HepG2 (cell line): ENCODE results near the gene HYOU1. TPM values are rescaled to one million over a fixed set of nuclear protein-coding genes. Genes with fewer than 3 reads are reported as not detected.
A peak's percentile ranks its signal among the peaks of the same experiment; 100 is the strongest.

Source experiments
- ATAC-seq: fragments of 200-7000 bp; cut with Tn5 transposase; 3 replicates; pipeline ENCODE4 v1.9.1; 2020; ENCODE audit warnings: mild to moderate bottlenecking, moderate library complexity
- BruUV-seq: library from RNA; stranded (reverse); fragments of 400-500 nt; replicated peaks from 2 replicates; lab custom pipeline; 2021; lab: Mats Ljungman, UMichigan
- CTCF ChIA-PET: fragments of 300-600 bp; formaldehyde crosslinking; extraction: SDS; loops from one replicate; lab custom pipeline; 2021; ENCODE audit warnings: low total read pairs, inconsistent platforms, low intra/inter-chr PET ratio; lab: Yijun Ruan, JAX
- POLR2A ChIA-PET: fragments of 350-600 bp; sonication (Branson Sonifier 250); formaldehyde crosslinking; loops from one replicate; lab custom pipeline; 2020; ENCODE audit warnings: antibody characterized with exemption, inconsistent platforms; lab: Yijun Ruan, JAX
- DNase-seq: peaks from one replicate; pipeline ENCODE4 v3.0.0-alpha.2; 2015; ENCODE audit warnings: low spot score
- FAIRE-seq: peaks from 3 replicates; lab custom pipeline; 2011; peaks lifted over from hg19 to GRCh38; lab: Jason Lieb, UNC
- H2AFZ ChIP-seq: one replicate; pipeline ENCODE4 v1.6.1; 2011; ENCODE audit warnings: low read length, inconsistent platforms
- H3K27ac ChIP-seq: fragments of 300-600 bp; 3 replicates; pipeline ENCODE4 v1.8.0; 2011; ENCODE audit warnings: mixed run types, mild to moderate bottlenecking, mixed read lengths, low read length, inconsistent platforms; ENCODE audit not compliant: insufficient read depth; ENCODE audit errors: extremely low read length
- H3K27me3 ChIP-seq, 2 experiments: fragments of 200-600 bp in 1 of 2; 2 replicates in 1 of 2; 3 replicates in 1 of 2; pipeline versions ENCODE4 v1.6.0 to v1.8.0; 2011; ENCODE audit warnings: low read length in 2 of 2, mild to moderate bottlenecking in 2 of 2, moderate library complexity in 2 of 2, inconsistent platforms in 1 of 2; ENCODE audit not compliant: insufficient read depth in 2 of 2, control insufficient read depth in 1 of 2
- H3K36me3 ChIP-seq, 2 experiments: fragments of 200-600 bp in 1 of 2; replicated peaks in 1 of 2; 2 replicates in 1 of 2; 3 replicates in 1 of 2; pipeline versions ENCODE4 v1.5.1 to v1.8.0; 2011; ENCODE audit warnings: low read length in 2 of 2, inconsistent platforms in 1 of 2; ENCODE audit not compliant: insufficient read depth in 2 of 2, control insufficient read depth in 1 of 2
- H3K4me1 ChIP-seq: 2 replicates; pipeline ENCODE4 v1.5.1; 2012; ENCODE audit warnings: low read length, inconsistent platforms; ENCODE audit not compliant: insufficient read depth
- H3K4me2 ChIP-seq: 2 replicates; pipeline ENCODE4 v1.6.0; 2011; ENCODE audit warnings: low read depth, low read length, inconsistent platforms
- H3K4me3 ChIP-seq, 3 experiments: fragments of 200-600 bp in 1 of 3; sonication (generic), shearing (Covaris generic) in 1 of 3; replicated peaks in 1 of 3; 2 replicates each; pipeline ENCODE4 v1.5.1; 2011 to 2016; ENCODE audit warnings: low read length in 3 of 3, inconsistent platforms in 2 of 3, low read depth in 2 of 3, mild to moderate bottlenecking in 2 of 3, control low read depth in 1 of 3, mixed read lengths in 1 of 3; ENCODE audit not compliant: insufficient read depth in 1 of 3
- H3K79me2 ChIP-seq: one replicate; pipeline ENCODE4 v1.6.1; 2011; ENCODE audit warnings: low read length, inconsistent platforms; ENCODE audit not compliant: insufficient read depth
- H3K9ac ChIP-seq: 2 replicates; pipeline ENCODE4 v1.6.0; 2011; ENCODE audit warnings: mild to moderate bottlenecking, low read depth, low read length, inconsistent platforms; ENCODE audit not compliant: insufficient read depth
- H3K9me3 ChIP-seq: 2 replicates; pipeline ENCODE4 v1.5.1; 2012; ENCODE audit warnings: mild to moderate bottlenecking, low read length
- H4K20me1 ChIP-seq: 2 replicates; pipeline ENCODE4 v1.6.0; 2011; ENCODE audit warnings: inconsistent platforms, mild to moderate bottlenecking, low read length, moderate library complexity; ENCODE audit not compliant: insufficient read depth
- CREM ChIP-seq, 2 experiments: sonication (generic) in 1 of 2; formaldehyde crosslinking in 1 of 2; IDR thresholded peaks; 2 replicates each; pipeline versions ENCODE4 v1.4.0 to v1.6.1; 2016 to 2020; ENCODE audit warnings: antibody characterized with exemption in 1 of 2, mild to moderate bottlenecking in 1 of 2, missing genetic modification reagents in 1 of 2
- DR1 ChIP-seq: sonication (generic); formaldehyde crosslinking; IDR thresholded peaks from 2 replicates; pipeline ENCODE4 v1.8.0; 2021; ENCODE audit warnings: mild to moderate bottlenecking, missing genetic modification reagents, inconsistent platforms
- FOXP1 ChIP-seq, 2 experiments: fragments of 450-650 bp in 1 of 2; IDR thresholded peaks; 2 replicates each; pipeline ENCODE4 v1.6.1; 2017 to 2018; ENCODE audit warnings: antibody characterized with exemption in 1 of 2
- KMT2A ChIP-seq: sonication (generic); formaldehyde crosslinking; IDR thresholded peaks from 2 replicates; pipeline ENCODE4 v1.4.0; 2020; ENCODE audit warnings: missing genetic modification reagents
- MAFK ChIP-seq, 2 experiments: IDR thresholded peaks in 1 of 2; conservative IDR thresholded peaks in 1 of 2; 2 replicates each; pipeline ENCODE4 v1.6.1; 2011; ENCODE audit warnings: improper control_type of control experiment in 2 of 2, low read length in 2 of 2
- MYC ChIP-seq: sonication (generic); formaldehyde crosslinking; IDR thresholded peaks from 2 replicates; pipeline ENCODE4 v1.9.0; 2021; ENCODE audit warnings: missing genetic modification reagents, borderline replicate concordance
- NFE2L1 ChIP-seq: sonication (generic); formaldehyde crosslinking; IDR thresholded peaks from 2 replicates; pipeline ENCODE4 v1.4.0; 2020; ENCODE audit warnings: missing genetic modification reagents, mild to moderate bottlenecking, borderline replicate concordance
- NONO ChIP-seq, 2 experiments: fragments of 450-650 bp in 1 of 2; sonication (generic) in 1 of 2; formaldehyde crosslinking in 1 of 2; IDR thresholded peaks in 1 of 2; conservative IDR thresholded peaks in 1 of 2; 2 replicates each; pipeline versions ENCODE4 v1.6.1 to v1.8.0; 2017 to 2022; ENCODE audit warnings: mild to moderate bottlenecking in 1 of 2, missing genetic modification reagents in 1 of 2, moderate library complexity in 1 of 2
- NR2F6 ChIP-seq, 2 experiments: IDR thresholded peaks; 2 replicates each; pipeline ENCODE4 v1.6.1; 2016; ENCODE audit warnings: antibody characterized with exemption in 1 of 2, mild to moderate bottlenecking in 1 of 2
- PHF21A ChIP-seq: sonication (generic); formaldehyde crosslinking; IDR thresholded peaks from 2 replicates; pipeline ENCODE4 v1.5.0; 2020; ENCODE audit warnings: mild to moderate bottlenecking, missing genetic modification reagents
- POLR2AphosphoS5 ChIP-seq: IDR thresholded peaks from 2 replicates; pipeline ENCODE4 v1.6.1; 2012; ENCODE audit warnings: low read depth, low read length
- SNAPC2 ChIP-seq: sonication (generic); formaldehyde crosslinking; IDR thresholded peaks from 2 replicates; pipeline ENCODE4 v1.8.1; 2022; ENCODE audit warnings: mild to moderate bottlenecking, missing genetic modification reagents
- TMF1 ChIP-seq: sonication (generic); formaldehyde crosslinking; IDR thresholded peaks from 2 replicates; pipeline ENCODE4 v1.8.1; 2022; ENCODE audit warnings: low read depth, missing genetic modification reagents
- ZNF235 ChIP-seq: sonication (generic); formaldehyde crosslinking; IDR thresholded peaks from 2 replicates; pipeline ENCODE4 v1.8.1; 2023; ENCODE audit warnings: mild to moderate bottlenecking, missing genetic modification reagents, borderline replicate concordance
- ZNF775 ChIP-seq: sonication (generic); formaldehyde crosslinking; IDR thresholded peaks from 2 replicates; pipeline ENCODE4 v1.4.0; 2020; ENCODE audit warnings: missing genetic modification reagents, mild to moderate bottlenecking, moderate library complexity, borderline replicate concordance
- WGBS: methylation state at CpG from one replicate; pipeline ENCODE4 v1.1.6; 2017; ENCODE audit warnings: low lambda C conversion rate; 5-methylcytosine and 5-hydroxymethylcytosine counted together
- in situ Hi-C: cut with HindIII; loops from 2 replicates; pipeline ENCODE4 v1.10.0; 2017; ENCODE audit warnings: low pct_unique_long_range_greater_than_20kb; ENCODE audit not compliant: extremely low pct_ligation_motif_present
- intact Hi-C: fragments of 100-400 bp; cut with micrococcal nuclease; formaldehyde crosslinking; loops from one replicate; pipeline ENCODE4 v1.10.0; 2022; ENCODE audit not compliant: unreplicated experiment
- polyA plus RNA-seq, 8 experiments: library from polyadenylated mRNA; depleted of rRNA in 3 of 8; stranded (reverse) in 7 of 8; unstranded in 1 of 8; fragments of >200 nt; fragmentation: Illumina TruSeq in 4 of 8; extraction: Trizol in 4 of 8; gene quantifications; 2 replicates each; pipeline versions ENCODE4 v1.2.1 to v1.2.3, GENCODE V29; 2011 to 2016; ENCODE audit warnings: low read depth in 4 of 8, missing spikeins in 1 of 8, mixed read lengths in 1 of 8; ENCODE audit not compliant: insufficient read depth in 1 of 8
- total RNA-seq, 5 experiments: library from RNA; depleted of rRNA; stranded (reverse); fragments of >200 nt; fragmentation: Illumina TruSeq; extraction: Trizol; gene quantifications; 2 replicates each; pipeline ENCODE4 v1.2.3, GENCODE V29; 2016; ENCODE audit warnings: low read depth in 1 of 5
- TF ChIP-seq, protein P1 (sequence below): sonication (generic); formaldehyde crosslinking; conservative IDR thresholded peaks from 2 replicates; pipeline ENCODE4 v1.4.0; 2020; ENCODE audit warnings: mild to moderate bottlenecking, missing genetic modification reagents, moderate library complexity
- TF ChIP-seq, protein P2 (sequence below): IDR thresholded peaks from 2 replicates; pipeline ENCODE4 v1.6.1; 2016; ENCODE audit warnings: mild to moderate bottlenecking

HYOU1 gene
- total and polyA plus RNA-seq, 2 of the 13 experiments (the other 11 are each of a cell fraction or from before 2014, with no cell fraction given): 127 to 155 TPM

- TF ChIP-seq CREM (IDR thresholded peaks at IDR 0.05) (no peak), CREM (CRISPR knock-in tag; IDR thresholded peaks at IDR 0.05) (no peak)
These were observed 27.0 kb downstream of the HYOU1 start (continued) for GRCh38 chr11:119030029-119030328.

GRCh38 chr11:119029340-119030028 is 27.5 kb downstream of the HYOU1 start:
- intact Hi-C loops (loop anchor here (2.0 kb wide), 2 partner anchors 31 to 65 kb away; partner anchors contain the start of gene CENATAC), in situ Hi-C loops (no loop called here)
- FAIRE-seq: peak; percentile 94
- BruUV-seq: TSS peak; percentile 79
- H2AFZ ChIP-seq: no peak overlapping the region
- peaks cover 5% of the 10 kb centered on the region; the same call in 1 of the 2 replicates for H4K20me1 ChIP-seq
- H3K27me3 ChIP-seq: no peaks in the 10 kb centered on the region; a peak in 1 of 5 replicates
- DNase-seq: peak; percentile 93
- ChIA-PET CTCF (no interaction called here), POLR2A (interaction anchor here (1.0 to 4.8 kb wide), 4 partner anchors 11 to 73 kb away, joined by 3 to 45 read pairs (median 4); partner anchors contain the start of genes CENATAC, RPS25 and TRAPPC4)
- H3K36me3 ChIP-seq: peaks cover 0 to 4% of the 10 kb centered on the region in 2 experiments; a peak in 1 of 5 replicates
- peaks cover 47% of the 10 kb centered on the region for H3K79me2 ChIP-seq
- H3K27ac ChIP-seq: peak overlapping the region; percentile 77
- peak overlapping the region; percentile 99 for H3K4me2 ChIP-seq
- H3K9ac ChIP-seq: peak overlapping the region; percentile 77
- H3K9me3 ChIP-seq: no peaks in the 10 kb centered on the region
- WGBS: 0% methylated on average over 9 of the region's 10 CpGs
- peak overlapping the region; percentile 74 to 82 (median 79) for H3K4me3 ChIP-seq
- peaks cover 70% of the 10 kb centered on the region for H3K4me1 ChIP-seq
- ATAC-seq: peak; percentile 71
- peak; percentile 54 for TF ChIP-seq NR2F6 (IDR thresholded peaks at IDR 0.05)
- TF ChIP-seq NR2F6 (CRISPR knock-in tag; IDR thresholded peaks at IDR 0.05): no peak; the same call in 1 of the 2 replicates
- TF ChIP-seq NFE2L1 (CRISPR knock-in tag): no peak
- no peak for TF ChIP-seq ZNF235 (CRISPR knock-in tag)
- no peak for TF ChIP-seq NONO (IDR thresholded peaks at IDR 0.05)
- TF ChIP-seq NONO (CRISPR knock-in tag; conservative IDR thresholded peaks at IDR 0.05): peak; percentile 39; the same call in 1 of the 2 replicates
- peak; percentile 66 for TF ChIP-seq PHF21A (CRISPR knock-in tag)
- TF ChIP-seq DR1 (CRISPR knock-in tag): peak; percentile 93
- TF ChIP-seq MYC (CRISPR knock-in tag): 0 out of 2 replicates have a peak, but pooled peaks have one; percentile 17
- TF ChIP-seq, protein P1, sequence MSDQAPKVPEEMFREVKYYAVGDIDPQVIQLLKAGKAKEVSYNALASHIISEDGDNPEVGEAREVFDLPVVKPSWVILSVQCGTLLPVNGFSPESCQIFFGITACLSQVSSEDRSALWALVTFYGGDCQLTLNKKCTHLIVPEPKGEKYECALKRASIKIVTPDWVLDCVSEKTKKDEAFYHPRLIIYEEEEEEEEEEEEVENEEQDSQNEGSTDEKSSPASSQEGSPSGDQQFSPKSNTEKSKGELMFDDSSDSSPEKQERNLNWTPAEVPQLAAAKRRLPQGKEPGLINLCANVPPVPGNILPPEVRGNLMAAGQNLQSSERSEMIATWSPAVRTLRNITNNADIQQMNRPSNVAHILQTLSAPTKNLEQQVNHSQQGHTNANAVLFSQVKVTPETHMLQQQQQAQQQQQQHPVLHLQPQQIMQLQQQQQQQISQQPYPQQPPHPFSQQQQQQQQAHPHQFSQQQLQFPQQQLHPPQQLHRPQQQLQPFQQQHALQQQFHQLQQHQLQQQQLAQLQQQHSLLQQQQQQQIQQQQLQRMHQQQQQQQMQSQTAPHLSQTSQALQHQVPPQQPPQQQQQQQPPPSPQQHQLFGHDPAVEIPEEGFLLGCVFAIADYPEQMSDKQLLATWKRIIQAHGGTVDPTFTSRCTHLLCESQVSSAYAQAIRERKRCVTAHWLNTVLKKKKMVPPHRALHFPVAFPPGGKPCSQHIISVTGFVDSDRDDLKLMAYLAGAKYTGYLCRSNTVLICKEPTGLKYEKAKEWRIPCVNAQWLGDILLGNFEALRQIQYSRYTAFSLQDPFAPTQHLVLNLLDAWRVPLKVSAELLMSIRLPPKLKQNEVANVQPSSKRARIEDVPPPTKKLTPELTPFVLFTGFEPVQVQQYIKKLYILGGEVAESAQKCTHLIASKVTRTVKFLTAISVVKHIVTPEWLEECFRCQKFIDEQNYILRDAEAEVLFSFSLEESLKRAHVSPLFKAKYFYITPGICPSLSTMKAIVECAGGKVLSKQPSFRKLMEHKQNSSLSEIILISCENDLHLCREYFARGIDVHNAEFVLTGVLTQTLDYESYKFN: peak; percentile 87
- peak; percentile 96 to 98 for TF ChIP-seq MAFK (conservative IDR thresholded peaks at IDR 0.05 in 1 of 2, IDR thresholded peaks at IDR 0.05 in 1 of 2; ENCODE audit: low read length in 2 of 2)
- TF ChIP-seq POLR2AphosphoS5: peak; percentile 94
- peak; percentile 51; the same call in 1 of the 2 replicates for TF ChIP-seq KMT2A (CRISPR knock-in tag)
- TF ChIP-seq FOXP1 (IDR thresholded peaks at IDR 0.05): no peak
- TF ChIP-seq FOXP1 (CRISPR knock-in tag; IDR thresholded peaks at IDR 0.05): peak; percentile 44; the same call in 1 of the 2 replicates
- 0 out of 2 replicates have a peak, but pooled peaks have one; percentile 28 for TF ChIP-seq SNAPC2 (CRISPR knock-in tag)
- TF ChIP-seq ZNF775 (CRISPR knock-in tag): no peak
- TF ChIP-seq, protein P2, sequence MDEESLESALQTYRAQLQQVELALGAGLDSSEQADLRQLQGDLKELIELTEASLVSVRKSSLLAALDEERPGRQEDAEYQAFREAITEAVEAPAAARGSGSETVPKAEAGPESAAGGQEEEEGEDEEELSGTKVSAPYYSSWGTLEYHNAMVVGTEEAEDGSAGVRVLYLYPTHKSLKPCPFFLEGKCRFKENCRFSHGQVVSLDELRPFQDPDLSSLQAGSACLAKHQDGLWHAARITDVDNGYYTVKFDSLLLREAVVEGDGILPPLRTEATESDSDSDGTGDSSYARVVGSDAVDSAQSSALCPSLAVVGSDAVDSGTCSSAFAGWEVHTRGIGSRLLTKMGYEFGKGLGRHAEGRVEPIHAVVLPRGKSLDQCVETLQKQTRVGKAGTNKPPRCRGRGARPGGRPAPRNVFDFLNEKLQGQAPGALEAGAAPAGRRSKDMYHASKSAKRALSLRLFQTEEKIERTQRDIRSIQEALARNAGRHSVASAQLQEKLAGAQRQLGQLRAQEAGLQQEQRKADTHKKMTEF (CRISPR knock-in tag): peak; percentile 70
- TF ChIP-seq TMF1 (CRISPR knock-in tag): no peak
